Measurements from ENCODE around the gene NRXN3.

GRCh38 chr14:78172428-78172827 lies 2.3 kb downstream of the NRXN3 start:
- TF ChIP-seq EP300 (IDR thresholded peaks at IDR 0.05) = no peak
- no peak for TF ChIP-seq POLR2A (IDR thresholded peaks at IDR 0.05)
- TF ChIP-seq, protein P1, sequence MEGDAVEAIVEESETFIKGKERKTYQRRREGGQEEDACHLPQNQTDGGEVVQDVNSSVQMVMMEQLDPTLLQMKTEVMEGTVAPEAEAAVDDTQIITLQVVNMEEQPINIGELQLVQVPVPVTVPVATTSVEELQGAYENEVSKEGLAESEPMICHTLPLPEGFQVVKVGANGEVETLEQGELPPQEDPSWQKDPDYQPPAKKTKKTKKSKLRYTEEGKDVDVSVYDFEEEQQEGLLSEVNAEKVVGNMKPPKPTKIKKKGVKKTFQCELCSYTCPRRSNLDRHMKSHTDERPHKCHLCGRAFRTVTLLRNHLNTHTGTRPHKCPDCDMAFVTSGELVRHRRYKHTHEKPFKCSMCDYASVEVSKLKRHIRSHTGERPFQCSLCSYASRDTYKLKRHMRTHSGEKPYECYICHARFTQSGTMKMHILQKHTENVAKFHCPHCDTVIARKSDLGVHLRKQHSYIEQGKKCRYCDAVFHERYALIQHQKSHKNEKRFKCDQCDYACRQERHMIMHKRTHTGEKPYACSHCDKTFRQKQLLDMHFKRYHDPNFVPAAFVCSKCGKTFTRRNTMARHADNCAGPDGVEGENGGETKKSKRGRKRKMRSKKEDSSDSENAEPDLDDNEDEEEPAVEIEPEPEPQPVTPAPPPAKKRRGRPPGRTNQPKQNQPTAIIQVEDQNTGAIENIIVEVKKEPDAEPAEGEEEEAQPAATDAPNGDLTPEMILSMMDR (IDR thresholded peaks at IDR 0.05) = no peak

Measured in stomach (tissue), 4 donors.